GM21515 (cell line): Measurements from ENCODE around the gene HBS1L.
"Not testable (repeated sequence)": the region's sequence is repeated elsewhere in the genome, so short reads cannot be mapped to it uniquely, and the experiment has no call there.

Experiments used
- ATAC-seq: cut with Tn5 transposase; IDR thresholded peaks from one replicate; pipeline ENCODE4 v1.9.1; 2021; ENCODE audit not compliant: unreplicated experiment

The HBS1L gene

DNA sequence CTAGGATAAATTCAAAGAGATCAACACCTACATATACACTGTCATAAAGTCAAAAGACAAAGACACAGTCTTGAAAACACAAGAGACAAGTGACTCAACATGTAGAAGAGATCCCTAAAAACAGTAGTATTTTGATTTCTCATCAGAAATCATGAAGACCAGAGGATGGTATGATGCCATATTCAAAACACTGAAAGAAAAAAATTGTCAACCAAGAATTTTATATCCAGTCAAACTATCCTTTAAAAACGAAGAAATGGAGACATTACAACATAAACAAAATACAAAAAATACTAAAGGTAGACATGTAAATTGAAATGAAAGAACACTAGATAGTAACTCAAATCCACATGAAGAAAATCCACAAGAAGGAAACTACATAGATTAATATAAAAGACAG is 27.3 kb upstream of the HBS1L start:
- ATAC-seq: no peak

DNA sequence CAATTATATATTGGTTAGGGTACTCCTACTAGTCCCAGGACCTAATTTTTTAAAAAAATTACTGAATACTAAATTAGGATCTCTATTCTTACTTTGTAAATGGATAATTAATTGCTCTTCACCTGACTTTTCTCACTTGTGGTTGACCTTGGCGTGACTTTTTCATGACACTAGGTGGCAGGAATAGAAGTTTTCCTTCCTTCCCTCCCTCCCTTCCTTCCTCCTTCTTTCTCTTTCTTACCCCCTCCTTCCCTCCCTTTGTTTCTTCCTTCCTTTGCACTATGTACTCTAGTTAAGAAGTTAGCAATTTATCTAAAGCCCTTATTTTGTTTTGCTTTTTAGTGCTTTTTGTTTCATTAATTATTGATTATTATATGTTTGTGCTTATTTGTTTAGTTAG is 20.4 kb upstream of the HBS1L start:
- ATAC-seq: no peak

- ATAC-seq: no peak
These were observed 19.3 kb upstream of the HBS1L start for GRCh38 chr6:135073756-135074393.

DNA sequence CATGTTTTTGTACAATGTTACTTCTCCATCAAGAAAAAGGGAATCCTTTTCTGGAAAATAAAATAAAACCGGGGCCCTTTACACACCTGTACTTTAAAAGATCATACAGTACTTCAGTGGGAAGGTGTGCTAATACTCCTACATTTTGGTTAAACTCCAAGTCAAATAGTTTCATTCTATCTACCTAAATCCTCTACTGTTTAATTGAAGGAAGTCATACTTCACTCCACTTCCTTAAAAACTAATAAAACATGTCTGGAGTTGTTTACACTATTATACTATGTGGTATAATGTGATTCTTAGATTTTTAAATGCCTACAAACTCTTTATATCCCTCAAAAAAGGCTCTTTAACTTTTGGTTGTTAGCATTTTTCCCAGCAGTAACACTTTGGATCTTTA is 18.6 kb upstream of the HBS1L start:
- ATAC-seq: no peak

DNA sequence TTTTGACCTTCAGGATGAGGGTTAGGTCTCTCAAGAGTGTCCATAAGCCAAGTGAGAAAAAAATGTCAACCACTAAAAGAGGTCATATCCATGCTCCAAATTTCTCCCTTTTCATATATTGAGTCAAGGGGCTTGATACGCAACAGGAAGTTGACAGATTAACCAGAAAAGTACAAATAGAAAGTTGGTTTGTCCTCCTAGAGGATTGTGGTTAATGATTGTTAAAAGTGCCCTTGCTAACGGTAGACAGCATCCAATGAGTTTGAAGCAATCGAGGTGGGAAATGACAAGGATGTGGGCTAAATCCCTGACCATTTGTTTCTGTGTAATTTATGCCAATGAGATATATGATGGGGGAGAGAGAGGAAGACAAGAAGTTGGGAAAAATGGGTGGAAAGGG is 18.1 kb upstream of the HBS1L start:
- ATAC-seq: no peak

DNA sequence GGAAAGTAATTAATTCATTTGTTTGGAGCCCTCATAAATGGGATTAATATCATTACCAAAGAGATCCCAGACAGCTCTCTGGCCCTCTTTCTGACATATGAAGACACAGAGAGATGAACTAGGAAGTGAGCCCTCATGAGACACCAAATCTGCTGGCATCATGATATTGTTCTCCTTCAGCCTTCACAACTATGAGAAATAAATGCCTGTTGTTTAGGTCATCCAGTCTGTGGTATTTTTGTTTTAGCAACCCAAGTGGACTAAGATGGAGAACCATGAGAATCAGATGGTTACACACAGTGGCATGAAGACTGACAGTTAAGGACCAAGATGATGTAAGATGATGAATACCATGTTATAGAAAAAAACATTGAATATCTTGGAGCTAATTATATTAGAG is 16.9 kb upstream of the HBS1L start:
- ATAC-seq: no peak

GRCh38 chr6:135067911-135068310 is 13.3 kb upstream of the HBS1L start:
- ATAC-seq: no peak

GRCh38 chr6:135066806-135067205 is 12.2 kb upstream of the HBS1L start:
- ATAC-seq: no peak

DNA sequence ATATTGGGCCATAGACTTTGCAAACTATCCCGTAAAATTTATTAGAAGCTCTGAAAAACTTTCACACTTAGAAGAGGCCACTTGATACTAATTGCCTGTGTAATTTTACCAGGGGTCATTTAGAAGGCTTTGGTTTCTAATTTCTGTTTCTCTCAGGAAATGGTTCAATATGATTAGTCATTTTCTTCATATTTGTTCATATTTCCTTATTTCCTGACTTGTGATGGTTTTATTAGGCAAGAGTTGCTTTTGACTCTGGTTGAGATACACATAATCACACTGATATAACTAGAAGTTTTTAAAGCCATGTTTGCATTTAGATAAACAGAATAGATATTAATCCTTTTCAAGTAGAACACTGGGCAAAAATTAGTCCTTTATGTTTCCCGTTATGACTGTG is 11.8 kb upstream of the HBS1L start:
- ATAC-seq: no peak

- no peak for ATAC-seq
These were observed 10.0 kb upstream of the HBS1L start for GRCh38 chr6:135064586-135064985.

DNA sequence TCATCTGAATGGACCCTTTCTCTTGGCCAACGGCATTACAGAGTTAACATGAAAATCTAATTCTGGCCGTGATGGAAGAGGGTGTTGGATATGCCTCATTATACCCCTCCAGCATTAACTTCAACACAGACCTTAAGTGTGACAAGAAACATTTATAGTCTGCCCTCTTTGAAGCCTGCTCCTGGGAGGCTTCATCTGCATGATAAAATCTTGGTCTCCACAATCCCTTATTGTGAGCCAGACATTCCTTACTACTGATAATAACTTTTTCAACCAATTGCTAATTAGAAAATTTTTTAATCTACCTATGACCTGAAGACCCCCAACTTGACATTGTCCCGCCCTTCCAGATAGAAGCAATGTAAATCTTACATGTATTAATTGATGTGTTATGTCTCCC is 9.3 kb upstream of the HBS1L start:
- no peak for ATAC-seq

DNA sequence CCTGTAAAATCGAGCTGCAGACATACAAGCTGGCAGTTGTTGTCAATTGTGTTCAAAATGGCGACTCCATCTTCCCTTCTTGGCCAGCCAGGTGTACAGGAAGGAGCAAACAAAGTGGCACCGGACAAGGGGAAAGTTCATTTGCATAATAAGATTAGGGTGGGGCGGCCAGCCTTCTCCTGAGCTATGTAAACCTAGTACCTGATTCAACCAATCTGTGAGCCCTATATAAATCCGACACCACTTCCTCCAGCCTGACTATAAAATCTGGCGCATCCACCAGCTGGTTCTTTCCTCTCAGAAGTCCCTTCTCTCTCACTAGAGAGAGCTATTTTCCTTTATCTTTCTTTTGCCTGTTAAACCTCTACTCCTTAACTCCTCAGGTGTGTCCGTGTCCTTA is 8.1 kb upstream of the HBS1L start:
- ATAC-seq: no peak

DNA sequence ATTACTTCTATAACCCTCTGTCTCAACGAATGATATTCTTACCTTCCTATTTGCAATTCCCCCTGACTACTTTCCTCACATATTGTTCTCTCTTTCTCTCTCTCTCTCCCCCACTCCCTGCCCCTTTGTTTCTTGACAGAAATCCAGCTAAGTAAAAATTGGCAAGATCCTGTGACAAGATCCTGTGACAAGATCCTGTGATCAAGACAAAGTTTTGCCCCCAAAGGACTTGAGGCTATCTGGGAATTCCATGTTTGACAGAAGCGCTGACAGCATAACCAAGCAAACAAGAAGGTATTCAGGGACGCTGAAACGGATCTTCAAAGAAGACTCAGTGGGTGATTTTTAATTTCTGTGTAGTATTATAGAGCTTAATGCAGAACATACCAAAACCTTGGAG is 5.5 kb upstream of the HBS1L start:
- no peak for ATAC-seq

DNA sequence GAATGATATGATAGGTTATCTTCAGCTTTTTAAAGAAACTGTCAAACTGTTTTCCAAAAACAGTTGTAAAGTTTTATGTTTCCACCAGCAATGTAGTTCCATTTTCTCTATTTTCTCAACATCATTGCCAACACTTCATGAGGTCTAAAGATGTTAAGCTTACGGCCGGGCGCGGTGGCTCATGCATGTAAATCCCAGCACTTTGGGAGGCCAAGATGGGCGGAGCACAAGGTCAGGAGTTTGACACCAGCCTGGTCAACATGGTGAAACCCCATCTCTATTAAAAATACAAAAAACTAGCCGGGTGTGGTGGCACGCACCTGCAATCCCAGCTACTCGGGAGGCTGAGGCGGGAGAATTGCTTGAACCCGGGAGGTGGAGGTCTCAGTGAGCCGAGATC is 3.7 kb upstream of the HBS1L start:
- not testable (repeated sequence) for ATAC-seq

DNA sequence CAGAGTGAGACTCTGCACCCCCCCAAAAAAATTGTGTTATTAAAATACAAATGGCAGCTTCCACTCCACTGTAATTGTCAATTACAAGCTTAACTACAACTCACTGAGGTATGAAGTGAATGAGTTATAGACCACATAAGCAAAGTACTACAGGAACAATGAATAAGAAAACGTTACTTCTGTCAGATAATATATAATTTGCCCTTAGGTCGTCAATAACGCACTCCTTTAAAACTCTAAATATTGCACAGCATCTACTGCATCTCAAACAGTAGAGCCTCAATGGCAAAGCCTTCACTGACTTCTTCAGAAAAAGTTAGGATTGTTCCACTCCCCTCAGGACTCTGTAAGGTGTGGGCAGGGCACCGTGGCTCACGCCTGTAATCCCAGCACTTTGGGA is 2.0 kb upstream of the HBS1L start:
- ATAC-seq: no peak

DNA sequence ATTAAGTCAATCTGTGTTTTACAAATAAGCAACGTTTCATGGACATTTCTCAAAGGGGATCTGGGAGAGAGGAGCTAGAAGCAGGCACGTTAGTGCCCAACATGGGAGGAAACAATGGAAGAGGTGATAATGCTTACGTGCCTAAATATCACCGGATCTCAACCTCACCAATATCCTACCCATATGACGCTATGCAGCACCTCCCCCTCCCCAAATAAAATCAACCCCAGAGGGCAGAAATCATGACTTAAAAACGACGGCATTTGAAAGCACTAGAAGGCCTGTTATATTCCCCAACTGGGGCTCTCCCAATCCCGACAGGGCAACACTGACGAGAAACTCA is 425 bp downstream of the HBS1L start:
- peak; percentile 12 for ATAC-seq

DNA sequence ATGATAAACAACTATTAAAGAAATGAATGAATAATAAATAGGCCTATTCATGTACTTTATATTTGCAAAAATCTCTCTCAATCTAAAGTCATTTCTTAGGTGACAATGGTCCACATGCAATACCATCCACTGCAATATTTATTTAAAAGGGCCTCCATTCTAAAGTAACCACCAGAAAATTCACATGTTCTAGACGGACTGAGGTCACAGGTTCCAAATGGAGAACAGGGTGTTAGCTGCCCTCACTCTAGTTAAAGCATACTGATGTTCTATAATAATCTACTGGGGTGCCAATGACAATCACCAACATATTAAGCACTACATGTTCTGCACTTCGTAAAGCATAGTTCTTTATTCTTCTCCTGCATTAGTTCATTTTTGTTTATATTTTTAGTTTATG is 1.2 kb downstream of the HBS1L start:
- no peak for ATAC-seq

- no peak for ATAC-seq
These were observed 1.7 kb downstream of the HBS1L start for GRCh38 chr6:135052939-135053338.

- ATAC-seq: no peak
These were observed 5.7 kb downstream of the HBS1L start for GRCh38 chr6:135048915-135049314.

DNA sequence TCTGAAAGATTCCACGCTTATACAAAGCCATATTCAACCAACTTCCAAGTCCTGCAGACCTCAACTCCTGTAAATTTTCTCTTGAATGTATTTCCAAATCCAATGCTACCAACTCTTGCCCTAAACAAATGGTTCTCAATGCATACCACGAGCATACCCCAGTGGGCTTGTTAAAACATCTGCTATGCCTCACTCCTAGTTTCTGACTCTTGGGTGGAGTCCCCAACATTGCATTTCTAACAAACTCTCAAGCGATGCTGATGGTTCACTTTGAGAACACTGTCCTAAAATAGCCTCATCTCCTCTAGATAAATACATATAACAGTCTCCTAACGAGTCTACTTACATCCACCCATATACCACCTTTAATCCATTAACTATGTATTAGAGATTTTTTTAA is 7.3 kb downstream of the HBS1L start:
- no peak for ATAC-seq

- ATAC-seq: no peak
These were observed 7.7 kb downstream of the HBS1L start for GRCh38 chr6:135046912-135047311.

- no peak for ATAC-seq
These were observed 10.0 kb downstream of the HBS1L start for GRCh38 chr6:135044639-135045038.

GRCh38 chr6:135043846-135044245 is 10.8 kb downstream of the HBS1L start:
- ATAC-seq: no peak

DNA sequence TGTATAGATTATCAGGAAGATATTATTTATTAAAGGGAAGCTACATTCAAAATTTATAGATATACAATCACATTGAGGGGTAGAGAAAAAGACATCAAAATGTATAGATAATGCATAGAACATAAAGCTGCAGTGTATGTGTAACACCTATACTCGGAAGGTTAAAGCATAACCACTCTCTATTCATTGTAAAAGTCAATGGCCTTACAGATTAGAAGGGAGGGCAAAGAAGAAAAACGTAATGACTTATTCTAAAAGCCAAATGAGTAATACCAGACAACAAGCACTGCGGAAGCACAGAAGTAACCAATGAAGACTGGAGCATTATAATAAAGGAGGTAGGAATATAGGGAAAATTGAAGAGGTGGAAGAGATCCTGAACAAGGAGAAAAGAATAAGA is 11.3 kb downstream of the HBS1L start:
- no peak for ATAC-seq
